Ishikawa (cell line): ENCODE data around the gene CFAP157.

Source experiments
- CEBPB ChIP-seq: IDR thresholded peaks from 2 replicates; pipeline ENCODE4 v1.6.1; 2012
- CREB1 ChIP-seq: IDR thresholded peaks from 2 replicates; pipeline ENCODE4 v1.6.1; 2012; ENCODE audit warnings: low read depth
- EGR1 ChIP-seq: IDR thresholded peaks from 2 replicates; pipeline ENCODE4 v1.6.1; 2012
- EP300 ChIP-seq: IDR thresholded peaks from 2 replicates; pipeline ENCODE4 v1.6.1; 2012; ENCODE audit warnings: borderline replicate concordance
- FOXM1 ChIP-seq: IDR thresholded peaks from 2 replicates; pipeline ENCODE4 v1.6.1; 2012; ENCODE audit warnings: low read depth, borderline replicate concordance
- MAX ChIP-seq: IDR thresholded peaks from 2 replicates; pipeline ENCODE4 v1.6.1; 2012
- NFIC ChIP-seq: IDR thresholded peaks from 2 replicates; pipeline ENCODE4 v1.6.1; 2012
- RAD21 ChIP-seq: IDR thresholded peaks from 2 replicates; pipeline ENCODE4 v1.6.1; 2012; ENCODE audit warnings: low read depth
- REST ChIP-seq: IDR thresholded peaks from 2 replicates; pipeline ENCODE4 v1.6.1; 2012; ENCODE audit warnings: low read depth, mild to moderate bottlenecking
- TAF1 ChIP-seq: IDR thresholded peaks from 2 replicates; pipeline ENCODE4 v1.6.1; 2012; ENCODE audit warnings: low read depth, mild to moderate bottlenecking
- TCF12 ChIP-seq: IDR thresholded peaks from 2 replicates; pipeline ENCODE4 v1.6.1; 2012; ENCODE audit warnings: low read depth
- TEAD4 ChIP-seq: IDR thresholded peaks from 2 replicates; pipeline ENCODE4 v1.6.1; 2012
- YY1 ChIP-seq: IDR thresholded peaks from 2 replicates; pipeline ENCODE4 v1.6.1; 2012; ENCODE audit warnings: low read depth
- ZBTB7A ChIP-seq: IDR thresholded peaks from 2 replicates; pipeline ENCODE4 v1.6.1; 2012; ENCODE audit warnings: low read depth
- TF ChIP-seq, protein P1 (sequence below): IDR thresholded peaks from 2 replicates; pipeline ENCODE4 v1.6.1; 2012

CFAP157 gene

DNA sequence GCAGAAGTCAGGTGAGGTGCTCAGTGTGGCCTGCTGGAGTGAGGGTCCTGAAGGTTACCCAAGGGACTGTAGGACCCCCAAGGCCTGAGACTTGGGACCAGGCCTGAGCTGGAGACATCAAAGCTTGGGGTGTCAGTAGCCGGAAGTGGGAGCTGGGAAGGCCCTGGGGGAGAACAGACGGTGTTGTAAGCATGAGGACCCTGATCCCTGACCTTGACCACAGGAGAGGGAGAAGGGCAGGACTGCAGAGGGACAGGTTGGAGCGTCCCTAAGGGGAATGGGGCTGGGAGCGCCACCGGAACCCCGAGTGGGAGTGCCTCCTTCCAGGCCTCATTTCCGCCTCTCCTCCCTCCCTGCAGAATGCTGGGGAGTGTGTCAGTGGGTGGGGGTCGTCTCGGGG, 9.6 kb downstream of the CFAP157 start:
- TF ChIP-seq TEAD4 = no peak
- TF ChIP-seq YY1 = no peak
- TF ChIP-seq NFIC = no peak
- TF ChIP-seq TCF12 = no peak
- no peak for TF ChIP-seq EP300
- TF ChIP-seq TAF1 = no peak
- TF ChIP-seq CEBPB = no peak
- no peak for TF ChIP-seq MAX
- TF ChIP-seq REST = no peak
- no peak for TF ChIP-seq RAD21
- TF ChIP-seq, protein P1, sequence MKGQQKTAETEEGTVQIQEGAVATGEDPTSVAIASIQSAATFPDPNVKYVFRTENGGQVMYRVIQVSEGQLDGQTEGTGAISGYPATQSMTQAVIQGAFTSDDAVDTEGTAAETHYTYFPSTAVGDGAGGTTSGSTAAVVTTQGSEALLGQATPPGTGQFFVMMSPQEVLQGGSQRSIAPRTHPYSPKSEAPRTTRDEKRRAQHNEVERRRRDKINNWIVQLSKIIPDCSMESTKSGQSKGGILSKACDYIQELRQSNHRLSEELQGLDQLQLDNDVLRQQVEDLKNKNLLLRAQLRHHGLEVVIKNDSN = no peak
- no peak for TF ChIP-seq ZBTB7A
- TF ChIP-seq EGR1 = no peak
- TF ChIP-seq CREB1 = no peak
- TF ChIP-seq FOXM1 = no peak

DNA sequence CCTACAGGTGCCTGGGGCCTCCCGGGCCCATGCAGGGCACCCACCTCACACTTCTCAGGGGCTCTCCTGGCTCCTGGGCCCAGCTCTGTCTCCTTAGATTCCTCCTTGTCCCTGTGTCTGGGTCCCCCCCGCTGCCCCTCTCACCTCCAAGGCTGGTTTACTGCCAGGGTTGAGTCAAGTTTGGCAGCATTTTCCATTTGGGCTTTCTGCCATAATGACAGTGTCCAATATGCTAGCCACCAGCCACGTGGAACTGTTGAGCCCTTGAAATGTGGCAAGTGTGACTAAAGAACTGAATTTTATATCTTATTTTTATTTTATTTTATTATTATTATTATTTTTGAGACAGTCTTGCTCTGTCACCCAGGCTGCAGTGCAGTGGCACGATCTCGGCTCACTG, 11.0 kb downstream of the CFAP157 start:
- TF ChIP-seq TAF1 = no peak
- no peak for TF ChIP-seq ZBTB7A
- TF ChIP-seq NFIC = no peak

DNA sequence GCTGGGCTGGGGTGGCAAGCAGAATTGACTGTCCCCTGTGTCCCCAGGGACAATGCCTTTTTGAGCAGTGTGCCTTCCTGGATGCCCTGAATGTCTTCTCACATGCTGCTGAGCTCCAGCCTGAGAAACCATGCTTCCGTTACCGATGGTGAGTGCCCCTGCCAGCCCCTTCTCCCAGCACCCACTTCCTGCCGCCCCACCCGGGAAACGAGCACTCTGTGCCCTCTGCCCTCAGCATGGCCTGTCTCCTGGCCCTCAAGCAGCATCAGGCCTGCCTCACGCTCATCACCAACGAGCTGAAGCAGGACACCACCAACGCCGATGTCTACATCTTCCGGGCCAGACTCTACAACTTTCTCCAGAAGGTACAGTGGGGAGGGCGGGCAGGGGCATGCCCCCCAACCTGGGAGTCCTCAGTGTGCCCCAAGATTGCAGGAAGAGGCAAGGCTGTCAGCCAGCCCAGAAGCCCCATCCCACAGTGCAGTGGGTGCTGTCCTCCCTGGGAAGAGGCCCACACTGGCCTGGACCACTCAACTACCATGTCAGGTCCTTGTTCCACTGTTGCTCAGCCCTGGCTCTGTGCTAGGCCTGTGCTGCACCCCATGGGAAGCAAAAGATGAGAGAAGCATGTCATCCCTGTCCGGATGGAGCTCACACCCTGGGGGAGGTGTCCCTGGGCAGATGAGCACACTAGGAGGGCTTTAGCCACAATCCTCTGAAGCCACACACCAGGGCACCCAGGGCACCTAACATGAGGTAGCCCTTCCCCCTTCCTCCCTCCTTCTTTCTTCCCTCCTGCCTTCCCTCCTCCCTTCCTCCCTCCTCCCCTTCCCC, 13.5 kb downstream of the CFAP157 start:
- TF ChIP-seq TEAD4 = no peak
- no peak for TF ChIP-seq TAF1
- TF ChIP-seq CREB1 = no peak
- no peak for TF ChIP-seq ZBTB7A
- TF ChIP-seq EGR1 = no peak
- no peak for TF ChIP-seq MAX
- no peak for TF ChIP-seq CEBPB
- no peak for TF ChIP-seq RAD21
- no peak for TF ChIP-seq NFIC

DNA sequence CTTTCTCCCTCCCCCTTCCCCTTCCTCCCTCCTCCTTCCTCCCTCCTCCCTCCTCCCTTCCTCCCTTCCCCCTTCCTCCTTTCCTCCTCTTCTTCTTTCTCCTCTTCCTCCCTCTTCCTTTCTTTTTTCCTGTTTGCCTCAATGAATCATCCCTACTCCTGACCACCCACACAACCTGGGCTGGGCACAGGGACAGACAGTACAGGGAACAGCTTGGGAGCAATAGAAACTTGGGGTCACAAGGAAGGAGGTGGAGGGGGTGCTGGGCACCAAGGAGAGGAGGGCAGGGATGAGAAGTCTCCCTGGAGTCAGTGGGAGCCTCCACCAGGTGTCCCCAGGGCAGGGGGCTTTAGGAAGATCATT, 14.1 kb downstream of the CFAP157 start:
- no peak for TF ChIP-seq EGR1

- no peak for TF ChIP-seq REST
- no peak for TF ChIP-seq CREB1
- no peak for TF ChIP-seq TCF12
- TF ChIP-seq TEAD4 = peak; percentile 58; the same call in 1 of the 2 replicates
- no peak for TF ChIP-seq NFIC
These were observed 14.6 kb downstream of the CFAP157 start for GRCh38 chr9:127721391-127721821.

GRCh38 chr9:127722055-127722745, 15.4 kb downstream of the CFAP157 start:
- TF ChIP-seq REST (no peak), TEAD4 (no peak), EP300 (no peak), MAX (no peak), ZBTB7A (no peak), EGR1 (no peak), RAD21 (no peak), TCF12 (no peak), TAF1 (no peak), YY1 (no peak), FOXM1 (no peak), CREB1 (no peak), CEBPB (no peak)
- TF ChIP-seq, protein P1 = no peak
